Adrenal gland (tissue), 12 donors: ENCODE data around the gene DLGAP1. TPM values are rescaled to one million over a fixed set of nuclear protein-coding genes. Genes with fewer than 3 reads are reported as not detected.

Experiments used
- DNase-seq, 7 donors: peaks; one replicate each; pipeline ENCODE4 v3.0.0-alpha.2; 2019 to 2020
- H3K27ac ChIP-seq, 5 donors: fragments of 200-600 bp; sonication (generic) in 4 of 5; 1 replicate in 3 of 5; 2 replicates in 2 of 5; pipeline versions ENCODE4 v1.5.1 to v1.8.0; 2016 to 2020; ENCODE audit warnings: mild to moderate bottlenecking in 1 of 5
- H3K27me3 ChIP-seq: fragments of 200-600 bp; 2 replicates; pipeline ENCODE4 v1.8.0; 2021
- H3K36me3 ChIP-seq, 2 donors: fragments of 200-600 bp; replicated peaks in 1 of 2; 1 replicate in 1 of 2; 2 replicates in 1 of 2; pipeline versions ENCODE4 v1.5.1 to v1.8.0; 2018 to 2022
- H3K4me1 ChIP-seq, 2 donors: fragments of 200-600 bp; replicated peaks in 1 of 2; 1 replicate in 1 of 2; 2 replicates in 1 of 2; pipeline versions ENCODE4 v1.5.1 to v1.8.0; 2018 to 2021
- H3K4me3 ChIP-seq, 4 donors: fragments of 200-600 bp; sonication (generic) in 3 of 4; one replicate each; pipeline ENCODE4 v1.5.1; 2016 to 2018
- H3K9me3 ChIP-seq, 3 donors: fragments of 200-600 bp; sonication (generic) in 1 of 3; replicated peaks in 1 of 3; 1 replicate in 2 of 3; 2 replicates in 1 of 3; pipeline versions ENCODE4 v1.5.1 to v1.8.0; 2016 to 2021
- POLR2A ChIP-seq, 2 donors: fragments of 450-650 bp; IDR thresholded peaks; one replicate each; pipeline ENCODE4 v1.6.1; 2017; ENCODE audit warnings: antibody characterized with exemption in 2 of 2, mild to moderate bottlenecking in 2 of 2, moderate library complexity in 1 of 2
- WGBS, 4 donors: extraction: QIAGEN DNeasy Blood & Tissue Kit in 2 of 4; methylation state at CpG; one replicate each; pipeline versions ENCODE4 v1.1.5 to v1.1.7; 2013 to 2017; 5-methylcytosine and 5-hydroxymethylcytosine counted together
- intact Hi-C, 2 donors: fragments of 100-400 bp; cut with DNase I; formaldehyde crosslinking; loops; one replicate each; pipeline versions ENCODE4 v1.14.1 to v1.15.0; 2022 to 2023
- polyA plus RNA-seq, 3 donors: library from polyadenylated mRNA; stranded (reverse); fragments of 200-250 nt in 2 of 3; fragments of 350-450 nt in 1 of 3; fragmentation: Illumina TruSeq in 1 of 3; extraction: RNeasy Lipid Tissue Mini Kit (QIAGEN cat#74804) in 1 of 3; gene quantifications; one replicate each; pipeline ENCODE4 v1.2.3, GENCODE V29; 2013 to 2014
- total RNA-seq, 9 donors: library from RNA; depleted of rRNA in 4 of 9; stranded (reverse); fragments of >200 nt in 4 of 9; fragments of 120-200 nt in 1 of 9; fragmentation: NEBNext Ultra II Directional in 1 of 9; extraction: Animal tissue kit (Norgen Biotek cat#: 25700) in 1 of 9; gene quantifications; one replicate each; pipeline versions ENCODE4 v1.1.0 to v1.2.4, GENCODE V29; 2013 to 2023
- TF ChIP-seq, protein P1 (sequence below), 6 experiments: fragments of 450-650 bp in 4 of 6; fragments of 200-600 bp in 2 of 6; sonication (generic) in 1 of 6; IDR thresholded peaks; 1 replicate in 5 of 6; 2 replicates in 1 of 6; pipeline versions ENCODE4 v1.5.1 to v1.8.0; 2016 to 2021; ENCODE audit warnings: antibody characterized with exemption in 6 of 6, mild to moderate bottlenecking in 2 of 6, moderate library complexity in 1 of 6
- donor health status: healthy with polysubstance abuse.
- donor health status: Bipolar disorder and iron deficiency.
- donor health status: DM: yes; HTN: yes; CAD: no.
- donor health status: DM: no; HTN: no; CAD: no.
- donor health status: DM: no; HTN: no; CAD: no.
- donor health status: DM: yes; HTN: yes; CAD: no.

The DLGAP1 gene
- total and polyA plus RNA-seq, 12 donors, result 1.7 to 30.9 (median 12.9) TPM

DNA sequence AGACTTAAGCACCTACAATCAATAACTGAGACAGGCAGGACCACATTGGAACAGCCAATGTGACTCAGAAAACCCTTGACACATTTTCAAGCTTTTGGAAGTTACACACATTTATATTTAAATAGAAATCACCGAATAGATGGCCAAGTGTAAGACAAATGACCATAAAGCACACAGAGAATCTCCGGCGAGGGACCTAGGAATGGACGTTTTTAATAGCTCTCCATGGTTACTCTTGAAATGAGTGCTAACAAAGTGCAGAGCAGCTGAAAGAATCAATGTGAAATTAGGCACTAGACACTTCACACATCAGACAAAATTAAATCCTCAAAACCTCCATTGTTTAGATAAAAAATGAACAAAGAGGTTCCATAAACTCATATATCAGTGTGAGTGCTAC, 376.9 kb downstream of the DLGAP1 start:
- Histone ChIP-seq H3K27ac (no peak overlapping the region), H3K4me1 (peaks cover 0 to 16% of the 10 kb centered on the region in 2 donors), H3K4me3 (no peak overlapping the region), H3K9me3 (no peaks in the 10 kb centered on the region), H3K36me3 (no peaks in the 10 kb centered on the region), H3K27me3 (no peaks in the 10 kb centered on the region)
- DNase-seq, result no peak
- TF ChIP-seq POLR2A (IDR thresholded peaks at IDR 0.05), result no peak
- TF ChIP-seq, protein P1, sequence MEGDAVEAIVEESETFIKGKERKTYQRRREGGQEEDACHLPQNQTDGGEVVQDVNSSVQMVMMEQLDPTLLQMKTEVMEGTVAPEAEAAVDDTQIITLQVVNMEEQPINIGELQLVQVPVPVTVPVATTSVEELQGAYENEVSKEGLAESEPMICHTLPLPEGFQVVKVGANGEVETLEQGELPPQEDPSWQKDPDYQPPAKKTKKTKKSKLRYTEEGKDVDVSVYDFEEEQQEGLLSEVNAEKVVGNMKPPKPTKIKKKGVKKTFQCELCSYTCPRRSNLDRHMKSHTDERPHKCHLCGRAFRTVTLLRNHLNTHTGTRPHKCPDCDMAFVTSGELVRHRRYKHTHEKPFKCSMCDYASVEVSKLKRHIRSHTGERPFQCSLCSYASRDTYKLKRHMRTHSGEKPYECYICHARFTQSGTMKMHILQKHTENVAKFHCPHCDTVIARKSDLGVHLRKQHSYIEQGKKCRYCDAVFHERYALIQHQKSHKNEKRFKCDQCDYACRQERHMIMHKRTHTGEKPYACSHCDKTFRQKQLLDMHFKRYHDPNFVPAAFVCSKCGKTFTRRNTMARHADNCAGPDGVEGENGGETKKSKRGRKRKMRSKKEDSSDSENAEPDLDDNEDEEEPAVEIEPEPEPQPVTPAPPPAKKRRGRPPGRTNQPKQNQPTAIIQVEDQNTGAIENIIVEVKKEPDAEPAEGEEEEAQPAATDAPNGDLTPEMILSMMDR (IDR thresholded peaks at IDR 0.05), result no peak
- WGBS, 4 donors, result 61 to 77% (median 72%) methylated on average over 4 of the region's 4 CpGs
- intact Hi-C loops, result no loop called here

DNA sequence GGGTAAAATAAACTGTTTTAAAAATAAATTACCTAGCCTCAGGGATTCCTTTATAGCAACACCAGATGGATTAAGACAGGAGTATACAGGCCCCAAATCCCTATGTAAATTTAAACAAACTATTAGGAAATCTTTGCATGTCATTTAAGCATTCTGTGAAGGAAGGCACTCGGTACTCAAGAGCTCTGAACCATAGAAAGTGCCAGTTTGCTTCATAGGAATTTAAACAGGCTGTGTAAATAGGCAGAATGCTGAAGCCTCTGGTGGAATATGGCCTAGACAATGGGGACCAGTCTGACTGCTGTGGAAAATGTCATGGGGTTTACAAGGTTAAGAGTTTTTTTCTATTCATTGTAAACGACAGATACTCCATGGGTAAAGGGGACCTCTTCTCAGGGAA, 377.4 kb downstream of the DLGAP1 start:
- Histone ChIP-seq H3K27ac (no peak overlapping the region), H3K27me3 (no peaks in the 10 kb centered on the region), H3K4me1 (peaks cover 0 to 16% of the 10 kb centered on the region in 2 donors), H3K4me3 (no peak overlapping the region), H3K36me3 (no peaks in the 10 kb centered on the region), H3K9me3 (no peaks in the 10 kb centered on the region)
- intact Hi-C loops, result no loop called here
- TF ChIP-seq, protein P1 (IDR thresholded peaks at IDR 0.05), result no peak
- TF ChIP-seq POLR2A (IDR thresholded peaks at IDR 0.05), result no peak
- DNase-seq, result no peak
- WGBS, 4 donors, result 78 to 92% (median 83%) methylated on average over 2 of the region's 2 CpGs

DNA sequence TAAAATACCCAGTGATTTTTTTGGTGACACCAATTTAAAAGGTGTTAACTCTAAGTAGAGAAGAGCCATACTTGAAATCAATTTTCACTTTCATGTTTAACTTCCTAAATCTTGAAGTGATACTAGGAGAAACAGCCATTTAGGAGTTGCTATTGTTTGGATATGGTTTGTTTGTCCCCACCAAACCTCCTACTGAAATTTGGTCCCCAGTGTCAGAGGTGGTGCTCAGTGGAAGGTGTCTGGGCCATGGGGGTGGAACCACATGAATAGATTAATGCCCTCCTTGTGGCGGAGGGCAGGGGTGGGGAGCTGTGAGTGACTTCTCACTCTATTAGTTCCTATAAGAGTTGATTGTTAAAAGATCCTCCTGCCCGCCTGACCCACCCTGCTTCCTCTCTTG, 377.9 kb downstream of the DLGAP1 start:
- H3K4me3 ChIP-seq, result no peak overlapping the region
- no peak for DNase-seq
- WGBS, 4 donors, result 43 to 100% (median 64%) methylated on average over 2 of the region's 2 CpGs
- H3K9me3 ChIP-seq, result no peaks in the 10 kb centered on the region
- intact Hi-C loops, result no loop called here
- H3K27me3 ChIP-seq, result no peaks in the 10 kb centered on the region
- no peak overlapping the region for H3K27ac ChIP-seq
- TF ChIP-seq, protein P1 (IDR thresholded peaks at IDR 0.05), result no peak
- TF ChIP-seq POLR2A (IDR thresholded peaks at IDR 0.05), result no peak
- peaks cover 0 to 16% of the 10 kb centered on the region in 2 donors for H3K4me1 ChIP-seq
- H3K36me3 ChIP-seq, result no peaks in the 10 kb centered on the region

DNA sequence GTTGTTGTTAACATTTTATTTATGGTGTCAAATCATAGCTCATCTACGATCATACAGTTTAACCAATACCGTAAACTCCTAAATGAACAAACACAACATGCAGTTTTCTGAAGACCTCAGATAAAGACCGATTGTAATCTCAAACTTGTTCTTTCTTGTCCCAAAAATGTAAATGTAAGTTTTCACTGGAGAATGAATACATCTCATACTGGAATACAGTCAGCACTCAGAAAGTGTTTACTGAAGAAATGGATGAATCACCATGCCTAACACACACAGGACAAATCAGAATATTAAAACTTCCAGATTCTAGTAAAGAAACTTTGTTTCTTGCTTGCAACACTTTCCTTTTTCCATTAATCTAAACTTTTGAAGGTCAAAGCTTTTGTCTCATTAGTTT, 380.5 kb downstream of the DLGAP1 start:
- peak overlapping the region in 1 of 5 donors; percentile 22 for H3K27ac ChIP-seq
- no peak overlapping the region for H3K4me3 ChIP-seq
- no peaks in the 10 kb centered on the region for H3K27me3 ChIP-seq
- peaks cover 0 to 16% of the 10 kb centered on the region in 2 donors for H3K4me1 ChIP-seq
- DNase-seq, result no peak
- H3K9me3 ChIP-seq, result no peaks in the 10 kb centered on the region
- H3K36me3 ChIP-seq, result no peaks in the 10 kb centered on the region
- TF ChIP-seq, protein P1 (IDR thresholded peaks at IDR 0.05), result no peak
- no peak for TF ChIP-seq POLR2A (IDR thresholded peaks at IDR 0.05)
- WGBS, 4 donors, result 27 to 51% (median 43%) methylated on average over 3 of the region's 3 CpGs
- intact Hi-C loops, result no loop called here
